PC-9 (cell line): ENCODE results near the gene NPB. TPM values are rescaled to one million over a fixed set of nuclear protein-coding genes. Genes with fewer than 3 reads are reported as not detected.
A peak's percentile ranks its signal among the peaks of the same experiment; 100 is the strongest.
"Not testable (repeated sequence)": the region's sequence is repeated elsewhere in the genome, so short reads cannot be mapped to it uniquely, and the experiment has no call there.

Experiments
- BruUV-seq: library from RNA; stranded (reverse); fragments of 400-500 nt; replicated peaks from 2 replicates; lab custom pipeline; 2021; lab: Mats Ljungman, UMichigan
- CTCF ChIA-PET: fragments of 300-600 bp; sonication (Branson Sonifier 250); formaldehyde crosslinking; loops from one replicate; lab custom pipeline; 2022; ENCODE audit warnings: antibody characterized with exemption; lab: Charles Lee
- POLR2A ChIA-PET: fragments of 300-600 bp; sonication (Branson Sonifier 250); formaldehyde crosslinking; loops from one replicate; lab custom pipeline; 2022; ENCODE audit warnings: antibody characterized with exemption; ENCODE audit not compliant: unreplicated experiment; lab: Charles Lee
- DNase-seq, 2 experiments: peaks; one replicate each; pipeline versions ENCODE4 v3.0.0 to v3.0.0-alpha.2; 2015 to 2022; ENCODE audit warnings: mixed read lengths in 1 of 2
- H2AFZ ChIP-seq: fragments of 200-600 bp; sonication (generic); 2 replicates; pipeline ENCODE4 v1.8.1; 2017; ENCODE audit warnings: antibody characterized with exemption
- H3F3A ChIP-seq: fragments of 200-600 bp; sonication (generic); 2 replicates; pipeline ENCODE4 v1.8.1; 2017; ENCODE audit warnings: antibody characterized with exemption, mild to moderate bottlenecking, low read depth; ENCODE audit not compliant: insufficient read depth
- H3K27ac ChIP-seq: fragments of 200-600 bp; sonication (generic); 2 replicates; pipeline ENCODE4 v1.6.1; 2016; ENCODE audit warnings: mixed run types
- H3K27me3 ChIP-seq: fragments of 200-600 bp; sonication (generic); 2 replicates; pipeline ENCODE4 v1.6.1; 2016; ENCODE audit warnings: low read depth, mixed run types; ENCODE audit not compliant: insufficient read depth
- H3K36me3 ChIP-seq: fragments of 200-600 bp; sonication (generic); 2 replicates; pipeline ENCODE4 v1.6.1; 2016; ENCODE audit warnings: low read depth, mixed run types
- H3K4me1 ChIP-seq: fragments of 200-600 bp; sonication (generic); replicated peaks from 2 replicates; pipeline ENCODE4 v1.6.1; 2016; ENCODE audit warnings: mixed run types; ENCODE audit not compliant: insufficient read depth
- H3K4me2 ChIP-seq: fragments of 200-600 bp; sonication (generic); 2 replicates; pipeline ENCODE4 v1.6.1; 2017; ENCODE audit warnings: mixed run types
- H3K4me3 ChIP-seq: fragments of 200-600 bp; sonication (generic); 2 replicates; pipeline ENCODE4 v1.6.1; 2016; ENCODE audit warnings: mixed run types
- H3K79me2 ChIP-seq: fragments of 200-600 bp; sonication (generic); 2 replicates; pipeline ENCODE4 v1.6.1; 2017; ENCODE audit warnings: low read depth, mixed run types
- H3K9me2 ChIP-seq: fragments of 200-600 bp; sonication (generic); 2 replicates; pipeline ENCODE4 v1.8.1; 2017; ENCODE audit warnings: mild to moderate bottlenecking; ENCODE audit not compliant: insufficient read depth
- H3K9me3 ChIP-seq: fragments of 200-600 bp; sonication (generic); 2 replicates; pipeline ENCODE4 v1.8.1; 2016; ENCODE audit warnings: low read depth; ENCODE audit not compliant: insufficient read depth
- H4K20me1 ChIP-seq: fragments of 200-600 bp; sonication (generic); 2 replicates; pipeline ENCODE4 v1.8.1; 2017; ENCODE audit not compliant: insufficient read depth
- EZH2 ChIP-seq: fragments of 200-600 bp; sonication (generic); IDR thresholded peaks from 2 replicates; pipeline ENCODE4 v1.8.0; 2017; ENCODE audit warnings: antibody characterized with exemption, low read depth
- intact Hi-C: fragments of 100-400 bp; cut with micrococcal nuclease; formaldehyde crosslinking; loops from one replicate; pipeline ENCODE4 v1.10.0; 2022; ENCODE audit not compliant: unreplicated experiment
- total RNA-seq: library from RNA; stranded (reverse); gene quantifications from 2 replicates; pipeline ENCODE4 v1.2.3, GENCODE V29; 2021
- TF ChIP-seq, protein P1 (sequence below): fragments of 200-600 bp; sonication (generic); conservative IDR thresholded peaks from 2 replicates; pipeline ENCODE4 v1.6.1; 2017; ENCODE audit warnings: mixed run types, antibody characterized with exemption, mild to moderate bottlenecking, moderate library complexity

The NPB gene
- total RNA-seq, 1 experiment from 2014 or later: 1.1 TPM

DNA sequence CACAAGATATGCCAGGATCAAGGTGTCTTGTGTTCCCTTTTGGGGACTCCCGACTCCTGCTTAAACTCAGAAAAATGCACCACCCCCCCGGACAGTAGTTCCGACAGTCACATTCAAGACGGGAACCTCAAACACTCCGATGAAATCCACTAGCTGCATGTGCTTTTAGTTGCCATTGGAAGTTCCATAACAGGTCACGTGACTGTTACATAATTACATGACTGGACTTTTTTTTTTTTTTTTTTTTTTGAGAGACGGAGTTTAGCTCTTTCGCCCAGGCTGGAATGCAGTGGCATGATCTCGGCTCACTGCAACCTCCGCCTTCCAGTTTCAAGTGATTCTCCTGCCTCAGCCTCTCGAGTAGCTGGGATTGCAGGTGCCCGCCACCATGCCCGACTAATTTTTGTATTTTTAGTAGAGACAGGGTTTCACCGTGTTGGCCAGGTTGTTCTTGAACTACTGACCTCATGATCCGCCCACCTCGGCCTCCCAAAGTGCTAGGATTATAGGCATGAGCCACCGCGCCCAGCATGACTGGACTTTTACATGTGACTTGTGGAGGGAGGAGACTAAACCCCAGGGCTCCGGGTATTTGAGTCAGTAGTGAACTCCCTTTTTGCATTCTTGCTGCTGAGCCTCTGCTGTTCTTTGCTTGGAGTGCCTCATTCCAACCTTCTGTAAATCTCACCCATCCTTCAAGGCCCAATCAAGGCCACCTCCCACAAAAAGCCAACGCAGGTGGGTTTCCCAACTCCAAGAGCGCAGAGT, 14.4 kb downstream of the NPB start:
- H3K27ac ChIP-seq: peak overlapping the region; percentile 62
- H3K27me3 ChIP-seq: no peaks in the 10 kb centered on the region
- H3K4me3 ChIP-seq: peak overlapping the region; percentile 66
- no peaks in the 10 kb centered on the region for H3K9me3 ChIP-seq
- peaks cover 8% of the 10 kb centered on the region; the same call in 1 of the 2 replicates for H4K20me1 ChIP-seq
- CTCF ChIA-PET: no interaction called here
- peak overlapping the region; percentile 96 for H3K4me2 ChIP-seq
- peaks cover 65% of the 10 kb centered on the region for H3F3A ChIP-seq
- no peak overlapping the region for H2AFZ ChIP-seq
- DNase-seq: peak; percentile 79 to 80
- POLR2A ChIA-PET: interaction anchor here (1.0 kb wide), 1 partner anchor 10 kb away, joined by 8 read pairs; no protein-coding TSS in a partner anchor
- no peaks in the 10 kb centered on the region; the same call in 1 of the 2 replicates for H3K36me3 ChIP-seq
- intact Hi-C loops: no loop called here
- TF ChIP-seq, protein P1, sequence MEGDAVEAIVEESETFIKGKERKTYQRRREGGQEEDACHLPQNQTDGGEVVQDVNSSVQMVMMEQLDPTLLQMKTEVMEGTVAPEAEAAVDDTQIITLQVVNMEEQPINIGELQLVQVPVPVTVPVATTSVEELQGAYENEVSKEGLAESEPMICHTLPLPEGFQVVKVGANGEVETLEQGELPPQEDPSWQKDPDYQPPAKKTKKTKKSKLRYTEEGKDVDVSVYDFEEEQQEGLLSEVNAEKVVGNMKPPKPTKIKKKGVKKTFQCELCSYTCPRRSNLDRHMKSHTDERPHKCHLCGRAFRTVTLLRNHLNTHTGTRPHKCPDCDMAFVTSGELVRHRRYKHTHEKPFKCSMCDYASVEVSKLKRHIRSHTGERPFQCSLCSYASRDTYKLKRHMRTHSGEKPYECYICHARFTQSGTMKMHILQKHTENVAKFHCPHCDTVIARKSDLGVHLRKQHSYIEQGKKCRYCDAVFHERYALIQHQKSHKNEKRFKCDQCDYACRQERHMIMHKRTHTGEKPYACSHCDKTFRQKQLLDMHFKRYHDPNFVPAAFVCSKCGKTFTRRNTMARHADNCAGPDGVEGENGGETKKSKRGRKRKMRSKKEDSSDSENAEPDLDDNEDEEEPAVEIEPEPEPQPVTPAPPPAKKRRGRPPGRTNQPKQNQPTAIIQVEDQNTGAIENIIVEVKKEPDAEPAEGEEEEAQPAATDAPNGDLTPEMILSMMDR: no peak
- H3K9me2 ChIP-seq: no peaks in the 10 kb centered on the region
- BruUV-seq: no TSS peak
- peaks cover 54% of the 10 kb centered on the region for H3K79me2 ChIP-seq
- peaks cover 50% of the 10 kb centered on the region for H3K4me1 ChIP-seq

DNA sequence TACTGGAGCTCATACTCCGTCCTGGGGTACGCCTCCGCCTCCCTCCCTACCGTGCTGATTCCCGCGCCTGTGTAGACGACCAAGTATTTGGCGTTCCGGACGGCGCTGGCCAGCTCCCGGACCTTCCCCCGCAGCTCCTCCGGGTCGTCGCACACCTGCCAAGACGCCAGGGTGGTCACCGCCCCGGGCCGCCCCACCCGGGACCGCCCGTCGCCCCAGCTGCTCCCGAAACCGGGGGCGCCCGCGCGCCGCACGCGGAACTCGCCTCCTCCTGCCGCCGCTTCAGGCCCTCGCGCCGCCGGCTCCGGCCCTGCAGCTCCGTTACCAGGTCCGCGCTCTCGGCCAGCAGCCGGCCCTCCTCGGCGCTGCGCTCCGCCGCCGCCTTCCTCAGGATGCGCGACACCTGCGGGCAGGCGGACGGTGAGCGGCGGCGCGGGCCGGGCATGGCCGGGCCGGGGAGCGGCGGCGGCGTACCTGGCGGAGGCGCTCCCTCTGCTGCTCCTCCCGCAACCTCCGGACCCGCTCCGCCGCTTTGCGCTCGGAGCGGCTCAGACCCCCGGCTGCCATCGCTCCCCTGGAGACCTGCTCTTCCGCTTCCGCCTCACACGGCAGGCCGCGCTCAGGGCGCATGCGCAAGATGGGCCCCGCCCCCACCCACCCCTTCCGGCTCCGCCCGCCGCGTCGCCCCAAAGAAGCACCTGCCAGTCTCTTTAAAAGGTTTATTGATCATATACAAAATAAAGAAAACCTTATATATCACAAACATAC, 15.7 kb downstream of the NPB start, which contains the start of gene SIRT7:
Gene SIRT7, minus strand, starts transcription at position 612 of the 768 bp plus-strand sequence. Its CDS starts 45 bp downstream, at position 567.
- peak; percentile 43 to 71 for DNase-seq
- Histone ChIP-seq H3K4me3 (peak within 1 kb of the TSS; percentile 66), H3K9me2 (no peaks in the 10 kb centered on the region), H3F3A (peaks cover 56% of the 10 kb centered on the region), H3K9me3 (no peaks in the 10 kb centered on the region), H3K27me3 (no peaks in the 10 kb centered on the region), H3K36me3 (no peaks in the 10 kb centered on the region), H3K27ac (peak within 1 kb of the TSS; percentile 62), H4K20me1 (peaks cover 12% of the 10 kb centered on the region; the same call in 1 of the 2 replicates), H2AFZ (no peak within 1 kb of the TSS), H3K4me1 (peaks cover 51% of the 10 kb centered on the region), H3K79me2 (peaks cover 67% of the 10 kb centered on the region), H3K4me2 (peak within 1 kb of the TSS; percentile 96)
- BruUV-seq: no TSS peak
- intact Hi-C loops: loop anchor here (1.0 kb wide), 1 partner anchor 9 kb away; no protein-coding TSS in a partner anchor
- POLR2A ChIA-PET: interaction anchor here (0.6 to 1.0 kb wide), 3 partner anchors 9 to 189 kb away, joined by 4 to 8 read pairs (median 5); no protein-coding TSS in a partner anchor
- CTCF ChIA-PET: interaction anchor here (0.8 kb wide), 1 partner anchor 8 kb away, joined by 3 read pairs; no protein-coding TSS in a partner anchor
- no peak for TF ChIP-seq EZH2
- TF ChIP-seq, protein P1: no peak

DNA sequence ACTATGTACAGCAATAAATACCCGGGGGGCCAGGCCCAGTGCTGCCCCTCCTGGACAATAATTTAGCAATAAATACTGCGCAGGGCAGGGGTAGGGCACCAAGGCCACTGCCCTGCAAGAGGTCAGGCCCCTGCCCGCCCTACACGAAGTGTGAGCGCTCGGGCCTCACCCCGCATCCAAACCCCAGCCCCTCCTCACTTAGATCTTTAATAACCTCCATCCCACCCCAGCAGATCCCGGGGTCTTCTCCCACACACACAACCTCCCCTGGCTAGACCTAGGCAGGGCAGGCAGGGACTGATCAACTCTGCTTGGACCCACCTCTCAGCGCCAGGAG, 16.3 kb downstream of the NPB start:
- peaks cover 52% of the 10 kb centered on the region for H3F3A ChIP-seq
- POLR2A ChIA-PET, H3K9me2 ChIP-seq, DNase-seq, BruUV-seq, H3K36me3 ChIP-seq, H3K27me3 ChIP-seq, H3K27ac ChIP-seq, H2AFZ ChIP-seq, CTCF ChIA-PET, H3K9me3 ChIP-seq: not testable (repeated sequence)
- intact Hi-C loops: loop anchor here (1.0 kb wide), 1 partner anchor 8 kb away; no protein-coding TSS in a partner anchor
- H3K79me2 ChIP-seq: peaks cover 70% of the 10 kb centered on the region
- H3K4me2 ChIP-seq: peak overlapping the region; percentile 64
- H3K4me3 ChIP-seq: peak overlapping the region; percentile 29; the same call in 1 of the 2 replicates
- H4K20me1 ChIP-seq: peaks cover 12% of the 10 kb centered on the region; the same call in 1 of the 2 replicates
- peaks cover 47% of the 10 kb centered on the region for H3K4me1 ChIP-seq
